A549 (cell line): ENCODE data around the gene CHKB. TPM values are rescaled to one million over a fixed set of nuclear protein-coding genes. Genes with fewer than 3 reads are reported as not detected.
A peak's percentile ranks its signal among the peaks of the same experiment; 100 is the strongest.

Experiments
- ATAC-seq, 2 experiments: fragments of 200-7000 bp in 1 of 2; fragments of >200 bp in 1 of 2; cut with Nextera tagmentation in 1 of 2; cut with Tn5 transposase in 1 of 2; 3 replicates each; pipeline versions ENCODE4 v1.8.0 to v1.9.1; 2018 to 2020; ENCODE audit warnings: mild to moderate bottlenecking in 1 of 2, moderate library complexity in 1 of 2
- CTCF ChIA-PET: fragments of 300-600 bp; sonication (Branson Sonifier 250); formaldehyde crosslinking; extraction: SDS; loops from one replicate; lab custom pipeline; 2021; ENCODE audit warnings: antibody characterized with exemption, inconsistent platforms; lab: Yijun Ruan, JAX
- POLR2A ChIA-PET: fragments of 350-600 bp; formaldehyde crosslinking; extraction: SDS; loops from one replicate; lab custom pipeline; 2021; ENCODE audit warnings: antibody characterized with exemption, inconsistent platforms; lab: Yijun Ruan, JAX
- DNase-seq, 2 experiments: peaks; one replicate each; pipeline versions ENCODE4 v3.0.0 to v3.0.0-alpha.2; 2011 to 2016; ENCODE audit warnings: low read depth in 1 of 2, low spot score in 1 of 2
- FAIRE-seq: peaks from 2 replicates; lab custom pipeline; 2011; peaks lifted over from hg19 to GRCh38; lab: Jason Lieb, UNC
- H3K27ac ChIP-seq, 2 experiments: fragments of >200 bp; sonication (Bioruptor Twin); formaldehyde crosslinking; 3 replicates each; pipeline ENCODE4 v1.5.1; 2016 to 2017
- H3K4me1 ChIP-seq: fragments of >200 bp; sonication (Bioruptor Twin); formaldehyde crosslinking; 3 replicates; pipeline ENCODE4 v1.6.1; 2016
- H3K4me2 ChIP-seq: fragments of >200 bp; sonication (Bioruptor Twin); formaldehyde crosslinking; 3 replicates; pipeline ENCODE4 v1.6.1; 2016
- H3K4me3 ChIP-seq: fragments of >200 bp; sonication (Bioruptor Twin); formaldehyde crosslinking; 3 replicates; pipeline ENCODE4 v1.5.1; 2016
- H3K9me3 ChIP-seq: fragments of >200 bp; sonication (Bioruptor Twin); formaldehyde crosslinking; 3 replicates; pipeline ENCODE4 v1.6.1; 2016
- ATOH8 ChIP-seq: fragments of 250-450 bp; sonication (Bioruptor Pico); IDR thresholded peaks from 2 replicates; pipeline ENCODE4 v1.5.0; 2020; ENCODE audit warnings: low read depth, mild to moderate bottlenecking, moderate library complexity
- BHLHE40 ChIP-seq: IDR thresholded peaks from 2 replicates; pipeline ENCODE4 v1.6.1; 2012; ENCODE audit warnings: low read depth, low read length, inconsistent platforms
- CBX8 ChIP-seq: fragments of 200-600 bp; sonication (generic); IDR thresholded peaks from 2 replicates; pipeline ENCODE4 v1.6.1; 2016
- CHD4 ChIP-seq: fragments of 200-600 bp; sonication (generic); IDR thresholded peaks from 2 replicates; pipeline ENCODE4 v1.6.1; 2016; ENCODE audit warnings: antibody characterized with exemption, mild to moderate bottlenecking, borderline replicate concordance
- ESRRA ChIP-seq: fragments of 150-350 bp; IDR thresholded peaks from 2 replicates; pipeline ENCODE4 v1.6.1; 2014; ENCODE audit warnings: mild to moderate bottlenecking, low read length, borderline replicate concordance
- FOSL2 ChIP-seq, 2 experiments: fragments of 450-650 bp in 1 of 2; fragments of >200 bp in 1 of 2; sonication (Bioruptor Twin) in 1 of 2; formaldehyde crosslinking; IDR thresholded peaks; 2 replicates each; pipeline versions ENCODE4 v1.5.0 to v1.6.1; 2016 to 2020; ENCODE audit warnings: mild to moderate bottlenecking in 1 of 2, moderate library complexity in 1 of 2
- FOXS1 ChIP-seq: fragments of 250-450 bp; sonication (Bioruptor Pico); IDR thresholded peaks from 2 replicates; pipeline ENCODE4 v1.5.0; 2020; ENCODE audit warnings: mild to moderate bottlenecking, moderate library complexity
- HDAC2 ChIP-seq: fragments of 200-600 bp; sonication (generic); IDR thresholded peaks from 2 replicates; pipeline ENCODE4 v1.6.1; 2016
- HEYL ChIP-seq: fragments of 250-450 bp; sonication (Bioruptor Pico); IDR thresholded peaks from 2 replicates; pipeline ENCODE4 v1.8.0; 2021; ENCODE audit warnings: mild to moderate bottlenecking, moderate library complexity
- HMGXB4 ChIP-seq: fragments of 250-450 bp; sonication (Bioruptor Pico); IDR thresholded peaks from 2 replicates; pipeline ENCODE4 v1.5.0; 2021; ENCODE audit warnings: mild to moderate bottlenecking, moderate library complexity, borderline replicate concordance
- HOXA7 ChIP-seq: fragments of 250-450 bp; sonication (Bioruptor Pico); IDR thresholded peaks from 2 replicates; pipeline ENCODE4 v1.5.0; 2020; ENCODE audit warnings: mild to moderate bottlenecking, moderate library complexity
- MAFK ChIP-seq: fragments of 450-650 bp; IDR thresholded peaks from 2 replicates; pipeline ENCODE4 v1.6.1; 2014; ENCODE audit not compliant: partially characterized antibody
- MYC ChIP-seq: IDR thresholded peaks from 2 replicates; pipeline ENCODE4 v1.6.1; 2012; ENCODE audit warnings: mild to moderate bottlenecking, inconsistent platforms, low read length, improper control_type of control experiment, borderline replicate concordance
- PBX3 ChIP-seq: IDR thresholded peaks from 2 replicates; pipeline ENCODE4 v1.6.1; 2012
- POLR2A ChIP-seq: IDR thresholded peaks from 2 replicates; pipeline ENCODE4 v1.6.1; 2012; ENCODE audit warnings: mild to moderate bottlenecking, low read length
- REST ChIP-seq: fragments of 200-600 bp; sonication (generic); IDR thresholded peaks from 2 replicates; pipeline ENCODE4 v1.6.1; 2016; ENCODE audit warnings: antibody characterized with exemption, mild to moderate bottlenecking, moderate library complexity
- SMC3 ChIP-seq: fragments of >200 bp; sonication (Bioruptor Twin); formaldehyde crosslinking; IDR thresholded peaks from 3 replicates; pipeline ENCODE4 v1.6.1; 2018; ENCODE audit warnings: inconsistent platforms
- TFCP2L1 ChIP-seq: fragments of 250-450 bp; sonication (Bioruptor Pico); IDR thresholded peaks from 2 replicates; pipeline ENCODE4 v1.5.0; 2021; ENCODE audit warnings: mild to moderate bottlenecking
- TP53 ChIP-seq: fragments of 250-450 bp; sonication (Bioruptor Pico); IDR thresholded peaks from 2 replicates; pipeline ENCODE4 v1.5.0; 2021; ENCODE audit warnings: mild to moderate bottlenecking, moderate library complexity
- WGBS: methylation state at CpG from one replicate; pipeline ENCODE4 v1.1.6; 2017; ENCODE audit errors: missing lambda C conversion rate; 5-methylcytosine and 5-hydroxymethylcytosine counted together
- polyA plus RNA-seq, 4 experiments: library from polyadenylated mRNA; depleted of rRNA in 3 of 4; stranded (reverse); fragments of >200 nt; fragmentation: RNase III in 1 of 4; extraction: RNeasy Plus Mini Kit Qiagen cat#74134 plus additional on column Dnase treatment in 1 of 4; gene quantifications; 2 replicates in 3 of 4; 3 replicates in 1 of 4; pipeline ENCODE4 v1.2.3, GENCODE V29; 2011 to 2017

Gene CHKB
- polyA plus RNA-seq, 2 of the 4 experiments (the other 2 are of a cell fraction): 16.4 to 25.8 TPM

DNA sequence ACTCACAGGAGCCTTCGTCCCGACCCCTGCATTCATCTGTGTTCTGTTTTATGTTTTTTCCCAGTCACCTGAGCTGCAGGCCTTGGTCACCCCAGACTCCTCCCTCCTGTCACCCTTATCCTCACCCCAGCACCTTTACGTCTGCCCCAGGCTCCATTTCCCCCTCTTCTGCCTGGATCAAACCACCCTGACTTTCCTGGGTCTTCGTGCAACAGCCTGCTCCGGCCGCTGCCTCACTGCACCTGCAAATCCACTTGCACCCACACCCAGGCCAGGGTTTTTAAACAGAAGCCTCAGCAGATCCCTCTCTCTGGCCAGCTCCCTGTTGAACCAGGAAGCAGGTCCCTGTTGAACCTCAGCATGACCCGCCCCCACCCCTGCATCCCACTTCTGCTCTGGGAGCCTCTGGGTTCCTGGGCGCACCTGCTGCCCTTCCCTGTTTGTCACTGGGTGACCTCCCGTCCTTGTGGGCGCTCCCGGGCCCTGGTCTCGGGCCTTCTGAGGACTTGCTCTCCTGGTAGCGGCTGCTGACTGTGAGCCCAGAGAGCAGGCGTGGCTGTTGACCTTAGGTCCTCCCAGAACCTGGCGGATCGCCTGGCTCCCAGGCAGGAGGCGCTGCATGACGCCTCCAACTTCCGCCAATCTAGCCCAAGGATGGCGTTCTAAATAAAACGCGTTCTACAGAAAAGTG, 30.8 kb upstream of the CHKB start:
- H3K9me3 ChIP-seq: no peaks in the 10 kb centered on the region
- FAIRE-seq (no peak), ATAC-seq (no peak), DNase-seq (no peak)
- no peak overlapping the region for H3K27ac ChIP-seq
- H3K4me1 ChIP-seq: no peaks in the 10 kb centered on the region
- ChIA-PET CTCF (interaction anchor here (1.0 to 1.4 kb wide), 2 partner anchors 14 to 51 kb away, joined by 4 to 5 read pairs; partner anchors contain the start of genes ARSA and SYCE3), POLR2A (no interaction called here)
- 91% methylated on average over 16 of the region's 22 CpGs for WGBS
- TF ChIP-seq HDAC2 (no peak), REST (no peak), POLR2A (no peak), CBX8 (no peak), MAFK (no peak), FOSL2 (IDR thresholded peaks at IDR 0.05) (no peak), FOSL2 (CRISPR knock-in tag; IDR thresholded peaks at IDR 0.05) (no peak), TFCP2L1 (CRISPR knock-in tag) (no peak), HOXA7 (no peak), HMGXB4 (CRISPR knock-in tag) (no peak), HEYL (CRISPR knock-in tag) (no peak), BHLHE40 (no peak), ATOH8 (no peak), PBX3 (no peak), FOXS1 (CRISPR knock-in tag) (no peak), CHD4 (no peak)
- no peak overlapping the region for H3K4me3 ChIP-seq
- no peak overlapping the region for H3K4me2 ChIP-seq

DNA sequence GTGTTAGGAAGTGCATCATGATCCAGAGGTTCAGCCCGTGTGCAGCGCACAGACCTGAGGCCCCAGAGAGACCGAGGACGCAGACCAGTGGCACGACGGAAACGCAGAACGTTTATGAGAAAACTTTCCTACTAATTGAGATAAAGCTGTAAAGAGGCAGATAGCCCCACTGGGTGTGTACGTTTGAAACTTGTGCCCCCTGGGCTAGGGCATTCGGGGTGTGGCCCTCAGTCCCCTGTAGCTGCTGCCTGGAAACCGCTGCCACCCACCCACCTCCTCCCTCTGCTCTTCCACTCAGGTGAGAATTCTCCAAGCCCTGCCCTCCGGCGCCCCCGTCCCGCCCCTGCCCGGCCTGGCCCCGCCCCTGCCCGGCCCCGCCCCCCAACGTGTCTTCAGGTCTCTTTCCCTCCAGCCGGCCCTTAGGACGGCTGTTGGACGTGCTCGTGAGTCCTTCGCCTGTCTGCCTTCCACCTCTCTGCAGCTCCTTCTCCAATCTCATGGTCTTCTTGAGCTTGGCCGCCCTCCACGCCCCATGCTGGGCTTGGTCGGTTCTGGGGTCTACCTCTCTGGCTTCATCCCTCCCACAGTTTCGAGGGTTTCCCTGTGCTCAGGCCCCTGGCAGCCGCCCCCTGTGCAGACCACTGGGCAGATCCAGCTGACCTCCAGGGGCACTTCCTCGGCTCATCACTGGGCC, 30.0 kb upstream of the CHKB start:
- no peak overlapping the region for H3K4me2 ChIP-seq
- POLR2A ChIA-PET: no interaction called here
- 71% methylated on average over 19 of the region's 31 CpGs for WGBS
- H3K27ac ChIP-seq: no peak overlapping the region
- H3K4me1 ChIP-seq: no peaks in the 10 kb centered on the region
- no peak for TF ChIP-seq SMC3
- no peak for TF ChIP-seq ATOH8
- TF ChIP-seq TP53 (CRISPR knock-in tag): no peak
- no peak for TF ChIP-seq ESRRA
- TF ChIP-seq BHLHE40: no peak
- TF ChIP-seq MYC: no peak
- TF ChIP-seq, all 56 proteins: peak for 0
- CTCF ChIA-PET: interaction anchor here (1.0 to 1.9 kb wide), 3 partner anchors 8 to 50 kb away, joined by 4 to 6 read pairs (median 5); partner anchors contain the start of genes ARSA and SYCE3
- no peak for DNase-seq
- no peak for FAIRE-seq
- H3K4me3 ChIP-seq: no peak overlapping the region
- ATAC-seq: peak; percentile 41 to 62; a peak in 4 of 6 replicates
- H3K9me3 ChIP-seq: no peaks in the 10 kb centered on the region
